Measurements from ENCODE around the gene PRICKLE1. TPM values are rescaled to one million over a fixed set of nuclear protein-coding genes. Genes with fewer than 3 reads are reported as not detected.

The PRICKLE1 gene
- total RNA-seq, 1 experiment from 2014 or later: 14.1 TPM

DNA sequence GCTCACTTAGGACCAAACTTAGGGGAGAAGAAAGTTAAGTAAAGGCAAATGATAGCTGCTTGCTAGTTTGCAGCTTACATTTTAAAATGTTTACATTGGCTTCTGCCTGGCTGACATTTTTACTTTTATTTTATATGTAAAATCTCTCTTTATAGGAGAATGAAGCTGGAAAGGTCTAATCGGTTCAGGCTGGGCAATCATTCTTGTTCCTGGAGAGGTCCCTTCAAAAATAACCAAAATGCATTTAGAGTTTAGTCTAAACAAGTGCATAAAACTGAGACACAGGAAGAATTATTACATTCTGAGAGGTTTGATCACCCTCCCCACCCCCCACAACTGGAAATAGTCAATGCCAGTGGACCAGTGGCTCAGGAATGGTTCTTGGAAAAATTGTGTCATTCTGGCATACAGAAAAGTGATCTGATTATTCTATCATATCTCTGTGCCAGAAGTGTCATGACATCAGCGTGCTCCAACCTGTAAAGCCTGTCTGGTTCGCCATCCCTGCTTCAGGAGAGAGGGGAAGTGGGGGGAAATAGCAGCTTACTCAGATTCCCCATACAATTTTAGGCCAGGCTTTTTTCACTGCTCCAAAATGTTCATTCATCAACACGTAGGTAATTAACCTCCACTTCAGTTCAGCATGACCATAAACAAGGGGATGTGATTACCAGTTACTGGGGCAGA lies 4.2 kb downstream of the PRICKLE1 start:
- no peak for TF ChIP-seq CTCF (IDR thresholded peaks at IDR 0.05; ENCODE audit: unreplicated experiment)
- H3K36me3 Mint-ChIP-seq (ENCODE audit: insufficient read depth, unreplicated experiment): peaks cover 7% of the 10 kb centered on the region
- no peak overlapping the region for H3K4me3 Mint-ChIP-seq (ENCODE audit: unreplicated experiment)
- intact Hi-C loops (cut with micrococcal nuclease): loop anchor here (5.0 to 10.0 kb wide), 3 partner anchors 103 to 220 kb away; no protein-coding TSS in a partner anchor
- CTCF ChIA-PET: interaction anchor here (0.7 to 7.7 kb wide), 6 partner anchors 11 to 754 kb away, joined by 3 to 46 read pairs (median 4); no protein-coding TSS in a partner anchor
- H3K4me1 Mint-ChIP-seq (ENCODE audit: insufficient read depth, unreplicated experiment): peaks cover 31% of the 10 kb centered on the region
- H3K9me3 Mint-ChIP-seq (ENCODE audit: unreplicated experiment): no peaks in the 10 kb centered on the region
- DNase-seq (ENCODE audit: unreplicated experiment): no peak
- H3K27me3 Mint-ChIP-seq (ENCODE audit: insufficient read depth, unreplicated experiment): no peaks in the 10 kb centered on the region
- POLR2A ChIA-PET: interaction anchor here (0.5 to 0.7 kb wide), 2 partner anchors 285 to 375 kb away, joined by 3 read pairs; no protein-coding TSS in a partner anchor
- no TSS peak for BruUV-seq (replicated peaks)
- no peak overlapping the region for H3K27ac Mint-ChIP-seq (ENCODE audit: low read depth, unreplicated experiment)

GRCh38 chr12:42584651-42585111 lies 4.9 kb downstream of the PRICKLE1 start:
- no peak overlapping the region for H3K27ac Mint-ChIP-seq (ENCODE audit: low read depth, unreplicated experiment)
- no TSS peak for BruUV-seq (replicated peaks)
- intact Hi-C loops (cut with micrococcal nuclease): loop anchor here (5.0 to 10.0 kb wide), 3 partner anchors 102 to 220 kb away; no protein-coding TSS in a partner anchor
- CTCF ChIA-PET: interaction anchor here (0.7 to 7.7 kb wide), 5 partner anchors 14 to 989 kb away, joined by 3 to 46 read pairs (median 4); no protein-coding TSS in a partner anchor
- no peaks in the 10 kb centered on the region for H3K27me3 Mint-ChIP-seq (ENCODE audit: insufficient read depth, unreplicated experiment)
- peaks cover 7% of the 10 kb centered on the region for H3K36me3 Mint-ChIP-seq (ENCODE audit: insufficient read depth, unreplicated experiment)
- POLR2A ChIA-PET: interaction anchor here (0.7 kb wide), 2 partner anchors 22 to 286 kb away, joined by 3 to 7 read pairs; no protein-coding TSS in a partner anchor
- no peak for TF ChIP-seq CTCF (IDR thresholded peaks at IDR 0.05; ENCODE audit: unreplicated experiment)
- H3K9me3 Mint-ChIP-seq (ENCODE audit: unreplicated experiment): no peaks in the 10 kb centered on the region
- DNase-seq (ENCODE audit: unreplicated experiment): no peak
- peaks cover 31% of the 10 kb centered on the region for H3K4me1 Mint-ChIP-seq (ENCODE audit: insufficient read depth, unreplicated experiment)
- no peak overlapping the region for H3K4me3 Mint-ChIP-seq (ENCODE audit: unreplicated experiment)

- Mint-ChIP-seq H3K9me3 (ENCODE audit: unreplicated experiment) (no peaks in the 10 kb centered on the region), H3K36me3 (ENCODE audit: insufficient read depth, unreplicated experiment) (peaks cover 7% of the 10 kb centered on the region), H3K4me1 (ENCODE audit: insufficient read depth, unreplicated experiment) (peaks cover 23% of the 10 kb centered on the region), H3K27ac (ENCODE audit: low read depth, unreplicated experiment) (no peak overlapping the region), H3K27me3 (ENCODE audit: insufficient read depth, unreplicated experiment) (no peaks in the 10 kb centered on the region), H3K4me3 (ENCODE audit: unreplicated experiment) (no peak overlapping the region)
- DNase-seq (ENCODE audit: unreplicated experiment): no peak
- CTCF ChIA-PET: interaction anchor here (0.6 to 7.7 kb wide), 3 partner anchors 12 to 699 kb away, joined by 3 to 46 read pairs (median 9); no protein-coding TSS in a partner anchor
- POLR2A ChIA-PET: no interaction called here
- TF ChIP-seq CTCF (IDR thresholded peaks at IDR 0.05; ENCODE audit: unreplicated experiment): no peak
- intact Hi-C loops (cut with micrococcal nuclease): loop anchor here (10.0 kb wide), 2 partner anchors 192 to 222 kb away; no protein-coding TSS in a partner anchor
- no TSS peak for BruUV-seq (replicated peaks)
Observed at GRCh38 chr12:42583016-42583415, 6.5 kb downstream of the PRICKLE1 start.

GRCh38 chr12:42582498-42582897 lies 7.0 kb downstream of the PRICKLE1 start:
- no peaks in the 10 kb centered on the region for H3K9me3 Mint-ChIP-seq (ENCODE audit: unreplicated experiment)
- BruUV-seq (replicated peaks): no TSS peak
- H3K4me3 Mint-ChIP-seq (ENCODE audit: unreplicated experiment): no peak overlapping the region
- ChIA-PET CTCF (interaction anchor here (0.6 to 7.7 kb wide), 3 partner anchors 12 to 699 kb away, joined by 3 to 46 read pairs (median 9); no protein-coding TSS in a partner anchor), POLR2A (no interaction called here)
- H3K27ac Mint-ChIP-seq (ENCODE audit: low read depth, unreplicated experiment): no peak overlapping the region
- DNase-seq (ENCODE audit: unreplicated experiment): no peak
- no peaks in the 10 kb centered on the region for H3K27me3 Mint-ChIP-seq (ENCODE audit: insufficient read depth, unreplicated experiment)
- H3K36me3 Mint-ChIP-seq (ENCODE audit: insufficient read depth, unreplicated experiment): peaks cover 7% of the 10 kb centered on the region
- TF ChIP-seq CTCF (IDR thresholded peaks at IDR 0.05; ENCODE audit: unreplicated experiment): no peak
- intact Hi-C loops (cut with micrococcal nuclease): loop anchor here (10.0 kb wide), 2 partner anchors 192 to 222 kb away; no protein-coding TSS in a partner anchor
- peaks cover 18% of the 10 kb centered on the region for H3K4me1 Mint-ChIP-seq (ENCODE audit: insufficient read depth, unreplicated experiment)
